ENCODE results near the gene SLCO4A1. TPM values are rescaled to one million over a fixed set of nuclear protein-coding genes. Genes with fewer than 3 reads are reported as not detected.

Gene SLCO4A1
- total and polyA plus RNA-seq, 12 donors, result 0.39 to 27.0 (median 4.9) TPM

GRCh38 chr20:62717933-62718332 is 75.6 kb downstream of the SLCO4A1 start:
- Histone ChIP-seq H3K4me3 (no peak overlapping the region), H3K4me1 (replicated peaks in 1 of 2) (no peaks in the 10 kb centered on the region), H3K9me3 (replicated peaks in 1 of 3) (peaks cover 0 to 7% (median 0%) of the 10 kb centered on the region in 3 donors), H3K27ac (no peak overlapping the region), H3K27me3 (peaks cover 26% of the 10 kb centered on the region), H3K36me3 (replicated peaks in 1 of 2) (no peaks in the 10 kb centered on the region)
- intact Hi-C loops (cut with DNase I), result no loop called here
- no peak for TF ChIP-seq POLR2A (IDR thresholded peaks at IDR 0.05)
- TF ChIP-seq CTCF (IDR thresholded peaks at IDR 0.05), result no peak
- WGBS, 4 donors, result 61 to 63% (median 62%) methylated on average over 17 to 18 of the region's 18 CpGs
- DNase-seq, result no peak

- Histone ChIP-seq H3K36me3 (replicated peaks in 1 of 2) (no peaks in the 10 kb centered on the region), H3K4me1 (replicated peaks in 1 of 2) (no peaks in the 10 kb centered on the region), H3K27me3 (peaks cover 26% of the 10 kb centered on the region), H3K27ac (no peak overlapping the region), H3K4me3 (no peak overlapping the region), H3K9me3 (replicated peaks in 1 of 3) (peaks cover 0 to 7% (median 0%) of the 10 kb centered on the region in 3 donors)
- WGBS, 4 donors, result 63 to 70% (median 65%) methylated on average over 12 of the region's 12 CpGs
- intact Hi-C loops (cut with DNase I), result no loop called here
- no peak for DNase-seq
- TF ChIP-seq CTCF (IDR thresholded peaks at IDR 0.05) (no peak), POLR2A (IDR thresholded peaks at IDR 0.05) (no peak)
Measured at GRCh38 chr20:62718546-62718945, 76.2 kb downstream of the SLCO4A1 start.

GRCh38 chr20:62719250-62719935 is 77.1 kb downstream of the SLCO4A1 start:
- no peak overlapping the region for H3K27ac ChIP-seq

More at GRCh38 chr20:62719250-62719935, 77.1 kb downstream of the SLCO4A1 start:
- H3K4me3 ChIP-seq, result no peak overlapping the region
- intact Hi-C loops (cut with DNase I), result no loop called here
- DNase-seq, result no peak
- WGBS, 4 donors, result 74 to 84% (median 77%) methylated on average over 12 of the region's 12 CpGs
- no peaks in the 10 kb centered on the region for H3K4me1 ChIP-seq (replicated peaks in 1 of 2)
- peaks cover 29% of the 10 kb centered on the region for H3K27me3 ChIP-seq
- TF ChIP-seq CTCF (IDR thresholded peaks at IDR 0.05) (no peak), POLR2A (IDR thresholded peaks at IDR 0.05) (no peak)
- peaks cover 0 to 7% (median 0%) of the 10 kb centered on the region in 3 donors for H3K9me3 ChIP-seq (replicated peaks in 1 of 3)
- H3K36me3 ChIP-seq (replicated peaks in 1 of 2), result no peaks in the 10 kb centered on the region

Other genes with a start within 250 kb of the SLCO4A1 start
- gene CABLES2, start 235.2 kb upstream of the SLCO4A1 start, total RNA-seq, result 1 to 10 TPM; 1.5 to 5.6 (median 3.7) TPM
- 1 to 10 TPM; 2.8 to 4.1 (median 3.4) TPM for gene CABLES2, start 235.2 kb upstream of the SLCO4A1 start, polyA plus RNA-seq
- gene RBBP8NL, start 215.0 kb upstream of the SLCO4A1 start, total RNA-seq, result not detected
- not detected for gene RBBP8NL, start 215.0 kb upstream of the SLCO4A1 start, polyA plus RNA-seq
- gene GATA5, start 166.5 kb upstream of the SLCO4A1 start, total RNA-seq, result 10 to 100 TPM in 1 of 9 donors, 1 to 10 TPM in 7, under 1 TPM in 1; 0.67 to 12.0 (median 6.2) TPM
- 1 to 10 TPM in 2 of 3 donors, under 1 TPM in 1; 0.68 to 1.9 (median 1.8) TPM for gene GATA5, start 166.5 kb upstream of the SLCO4A1 start, polyA plus RNA-seq
- gene NTSR1, start 66.3 kb downstream of the SLCO4A1 start, total RNA-seq, result under 1 TPM in 2 of 9 donors, not detected in 7; 0.11 to 0.14 TPM
- gene NTSR1, start 66.3 kb downstream of the SLCO4A1 start, polyA plus RNA-seq, result under 1 TPM in 1 of 3 donors, not detected in 2; 0.03 TPM
- 10 to 100 TPM in 3 of 9 donors, 1 to 10 TPM in 6; 4.3 to 13.1 (median 9.0) TPM for gene MRGBP, start 154.0 kb downstream of the SLCO4A1 start, total RNA-seq
- 10 to 100 TPM in 2 of 3 donors, 1 to 10 TPM in 1; 3.9 to 11.3 (median 10.1) TPM for gene MRGBP, start 154.0 kb downstream of the SLCO4A1 start, polyA plus RNA-seq
- gene OGFR, start 162.3 kb downstream of the SLCO4A1 start, total RNA-seq, result 10 to 100 TPM; 20.6 to 61.4 (median 42.4) TPM
- 100 to 1,000 TPM in 1 of 3 donors, 10 to 100 TPM in 1, 1 to 10 TPM in 1; 9.3 to 157 (median 68.5) TPM for gene OGFR, start 162.3 kb downstream of the SLCO4A1 start, polyA plus RNA-seq
- gene COL9A3, start 174.5 kb downstream of the SLCO4A1 start, total RNA-seq, result 1 to 10 TPM in 4 of 9 donors, under 1 TPM in 5; 0.43 to 4.4 (median 0.88) TPM
- 10 to 100 TPM in 2 of 3 donors, under 1 TPM in 1; 0.22 to 27.8 (median 12.1) TPM for gene COL9A3, start 174.5 kb downstream of the SLCO4A1 start, polyA plus RNA-seq
- gene TCFL5, start 219.3 kb downstream of the SLCO4A1 start, total RNA-seq, result 10 to 100 TPM in 1 of 9 donors, 1 to 10 TPM in 8; 4.5 to 12.0 (median 6.2) TPM
- 1 to 10 TPM; 3.5 to 5.8 (median 3.9) TPM for gene TCFL5, start 219.3 kb downstream of the SLCO4A1 start, polyA plus RNA-seq

Data from adrenal gland (tissue), 12 donors.